DMS 273 (cell line): Measurements from ENCODE around the gene IRF6.

Source experiments
- DNase-seq: peaks from one replicate; lab custom pipeline; 2025; ENCODE audit not compliant: unreplicated experiment; lab: John Stamatoyannopoulos, UW

The IRF6 gene

GRCh38 chr1:209805875-209806760, at the start of gene IRF6:
IRF6 (minus strand) TSS chr1:209806142; CDS start chr1:209801413, 4,729 bp downstream.
- no peak for DNase-seq

GRCh38 chr1:209855623-209856022, 49.7 kb upstream of the IRF6 start:
- DNase-seq = peak; percentile 91

DNA sequence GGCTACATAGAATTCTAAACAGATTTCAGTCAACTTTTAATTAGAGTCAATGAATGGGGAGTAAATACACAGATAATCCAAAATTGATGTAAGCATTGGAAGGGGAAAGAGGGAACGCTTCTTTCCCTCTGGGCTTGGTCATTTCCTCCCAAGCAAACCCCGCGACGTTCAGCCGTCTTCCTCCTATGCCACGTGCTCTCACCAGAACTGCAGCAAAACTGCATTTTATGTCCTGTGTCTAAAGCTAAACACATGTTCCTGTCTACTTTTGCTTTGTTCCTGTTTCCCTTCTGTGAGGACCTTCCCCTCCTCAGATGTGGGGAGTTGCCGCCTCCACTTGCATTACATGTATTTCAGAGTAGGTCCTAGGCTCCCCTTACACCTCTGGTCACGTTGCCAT, 49.1 kb upstream of the IRF6 start:
- no peak for DNase-seq

GRCh38 chr1:209854196-209854595, 48.3 kb upstream of the IRF6 start:
- peak; percentile 83 for DNase-seq

DNA sequence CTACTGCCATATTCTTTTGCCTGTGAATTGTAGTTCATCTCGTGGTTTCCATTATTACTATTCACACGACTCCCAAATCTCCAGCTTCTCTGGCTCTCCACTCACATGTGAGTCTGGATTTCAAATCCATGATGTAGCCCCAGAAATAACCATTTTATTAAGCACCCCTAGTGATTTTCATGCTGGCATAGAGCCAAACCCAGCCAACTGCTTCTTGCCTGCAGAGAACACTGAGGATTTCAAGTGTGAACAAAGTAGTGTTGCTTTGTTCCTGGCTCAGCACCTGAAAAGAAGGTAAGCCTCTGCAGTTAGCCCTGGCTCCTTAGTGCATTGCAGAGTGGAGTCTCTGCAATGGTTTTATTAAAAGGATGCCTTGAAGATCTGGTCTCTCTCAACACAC, 47.7 kb upstream of the IRF6 start:
- DNase-seq = peak; percentile 49

DNA sequence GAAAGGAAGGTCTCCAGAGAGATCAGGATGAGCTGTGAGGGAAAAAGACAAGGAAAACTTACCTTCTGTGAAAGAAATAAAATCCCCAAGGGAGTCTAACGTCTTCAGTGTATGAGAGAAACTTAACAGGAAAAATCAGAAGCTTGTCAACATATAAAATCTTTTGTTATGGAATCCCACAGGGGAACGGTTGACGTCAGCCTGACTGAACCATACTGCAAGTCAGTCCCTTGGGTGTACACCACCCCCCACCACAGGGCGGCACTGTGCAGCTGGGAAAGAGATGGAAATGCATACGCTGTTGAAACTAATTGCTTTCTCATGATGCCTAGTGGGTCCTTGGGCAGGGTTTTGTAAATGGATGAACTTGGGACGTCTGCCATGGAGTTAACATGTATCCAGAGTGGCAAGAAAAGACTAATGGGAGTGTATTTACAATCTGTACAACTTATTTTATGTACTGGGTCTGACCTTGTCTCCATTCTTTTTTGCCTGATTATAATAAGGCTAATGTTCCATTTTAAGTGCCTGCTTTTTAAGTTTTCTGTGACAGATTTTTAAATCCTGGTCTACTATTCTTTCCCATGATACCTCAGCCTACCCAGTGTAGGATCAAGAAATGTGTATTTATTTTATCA, 44.5 kb upstream of the IRF6 start:
- DNase-seq = peak; percentile 93

DNA sequence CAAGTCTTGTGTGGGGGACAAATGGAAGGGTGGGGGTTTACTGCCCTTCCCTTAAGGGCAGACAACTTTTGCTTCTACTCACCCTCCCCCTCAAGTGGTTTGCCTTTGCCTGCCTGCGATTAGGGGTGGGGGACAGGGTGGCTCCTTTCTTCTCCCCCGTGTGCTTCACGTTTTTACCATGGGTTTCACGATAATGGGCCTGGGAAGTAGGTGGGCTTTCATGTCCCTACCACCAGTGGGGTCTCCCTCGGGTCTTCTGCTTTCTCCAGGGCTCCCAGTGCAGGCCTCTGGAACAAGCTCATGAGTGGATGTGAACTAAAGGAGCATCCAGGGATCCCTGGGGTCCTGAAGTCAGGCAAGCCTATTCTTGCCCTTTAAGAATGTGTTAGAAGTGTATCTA, 43.4 kb upstream of the IRF6 start:
- DNase-seq = no peak

- DNase-seq = no peak
These were observed 39.4 kb upstream of the IRF6 start for GRCh38 chr1:209845408-209845725.

- DNase-seq = no peak
These were observed 38.9 kb upstream of the IRF6 start for GRCh38 chr1:209844695-209845407.

DNA sequence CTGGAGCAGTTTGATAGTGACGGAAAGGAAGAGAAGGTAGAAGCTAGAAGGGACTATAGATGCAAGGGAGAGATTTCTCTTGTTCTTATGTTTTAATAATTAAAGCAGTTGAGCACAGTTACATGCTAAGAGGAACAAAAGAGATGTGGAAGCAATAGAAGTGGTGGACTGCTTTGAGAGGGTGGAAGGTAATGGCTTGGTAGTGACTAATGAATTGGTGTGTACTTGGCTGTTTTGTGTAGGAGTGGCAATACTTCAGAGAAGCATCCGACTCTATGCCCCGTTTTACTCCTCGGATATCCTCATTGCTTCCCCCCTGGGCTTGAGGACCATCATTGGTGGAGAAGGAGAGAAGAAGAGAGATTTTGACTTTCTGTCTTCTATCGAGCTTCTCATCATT, 34.7 kb upstream of the IRF6 start:
- DNase-seq = no peak

DNA sequence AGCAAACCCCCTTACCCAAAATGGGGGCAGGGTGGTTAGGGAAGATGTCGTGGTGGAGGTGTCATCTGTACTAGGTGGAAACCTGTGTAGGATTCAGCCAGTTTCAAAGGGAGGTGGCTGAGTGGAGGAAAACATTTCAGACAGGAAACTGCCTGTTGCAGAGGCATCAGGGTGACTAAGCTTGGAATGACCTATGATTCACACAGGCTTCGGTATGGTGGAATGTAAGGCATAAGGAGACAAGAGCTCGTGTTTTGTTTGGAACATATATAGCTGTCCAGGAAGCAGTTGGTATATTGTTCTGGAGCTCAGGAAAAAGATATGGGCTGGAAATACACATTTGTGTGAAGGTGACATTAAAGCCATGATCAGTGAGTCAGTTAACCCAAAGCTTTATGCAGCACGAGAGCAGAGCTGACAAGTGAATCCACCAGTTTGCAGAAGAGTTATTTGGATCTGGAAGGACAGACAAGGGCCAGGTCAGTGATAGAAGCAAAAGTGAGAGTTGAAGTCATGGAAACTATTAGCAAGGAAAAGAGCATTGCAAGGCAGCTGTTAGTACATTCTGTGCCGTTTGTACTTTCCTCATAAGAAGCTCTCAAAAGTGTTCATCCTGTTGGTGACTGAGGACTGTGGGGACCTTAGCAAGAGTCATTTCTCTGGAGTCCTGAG, 34.1 kb upstream of the IRF6 start:
- no peak for DNase-seq

GRCh38 chr1:209838537-209838936, 32.6 kb upstream of the IRF6 start:
- no peak for DNase-seq

DNA sequence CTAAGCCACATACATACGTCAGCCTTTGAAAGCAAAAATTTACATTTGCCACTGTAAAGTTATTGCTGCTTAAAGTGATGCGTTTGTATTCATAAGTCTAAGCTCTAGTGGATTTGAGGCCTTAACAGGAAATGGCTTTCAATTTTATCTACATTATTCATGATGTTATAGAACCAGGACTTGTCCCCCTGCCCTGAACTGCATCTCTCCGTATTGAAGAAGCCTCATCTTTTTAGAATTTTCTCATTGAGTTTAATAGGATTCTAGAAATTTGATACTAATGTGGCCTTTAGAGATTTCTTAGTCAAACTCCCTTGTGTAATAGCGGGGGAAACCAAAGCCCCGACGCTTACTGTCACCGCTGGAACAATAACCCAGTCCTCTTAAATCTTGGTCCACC, 31.7 kb upstream of the IRF6 start:
- no peak for DNase-seq

DNA sequence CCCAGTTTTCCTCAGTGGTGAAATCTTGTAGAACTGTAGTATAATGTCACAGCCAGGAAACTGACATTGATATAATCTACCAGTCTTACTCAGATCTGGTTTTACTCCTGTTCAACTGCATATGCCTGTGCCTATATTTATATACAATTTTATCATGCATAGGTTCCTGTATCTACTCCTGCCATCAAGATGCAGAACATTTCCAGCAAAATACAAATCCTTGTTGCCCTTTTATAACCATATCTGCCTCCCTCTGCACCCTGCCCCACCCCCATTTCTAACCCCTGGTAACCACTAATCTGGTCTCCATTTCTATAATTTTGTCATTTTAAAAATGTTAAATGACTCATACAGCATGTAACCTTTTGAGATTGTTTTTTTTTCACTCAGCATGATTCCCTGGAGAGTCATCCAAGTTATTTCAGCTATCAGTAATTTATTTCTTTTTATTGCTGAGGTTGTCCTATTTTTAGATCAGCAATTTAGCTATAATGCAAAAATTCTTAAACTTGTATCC, 29.9 kb upstream of the IRF6 start:
- DNase-seq = no peak

DNA sequence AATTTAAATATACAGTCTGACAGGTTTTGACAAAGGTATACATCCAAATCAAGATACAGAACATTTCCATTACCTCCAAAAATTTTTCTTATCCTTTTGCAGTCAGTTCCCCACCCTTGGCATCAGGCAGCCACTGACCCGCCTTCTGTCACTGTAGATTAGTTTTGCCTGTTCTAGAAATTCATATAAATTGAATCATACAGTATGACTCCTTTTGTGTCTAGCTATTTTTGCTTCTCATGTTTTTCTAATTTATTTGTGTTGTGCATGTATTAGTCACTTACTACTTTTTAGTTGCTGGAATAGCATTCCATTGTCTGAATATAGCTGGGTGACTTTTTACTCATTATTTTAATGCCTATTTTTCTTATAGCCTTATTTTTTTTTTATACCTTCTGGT, 25.7 kb upstream of the IRF6 start:
- DNase-seq = no peak

DNA sequence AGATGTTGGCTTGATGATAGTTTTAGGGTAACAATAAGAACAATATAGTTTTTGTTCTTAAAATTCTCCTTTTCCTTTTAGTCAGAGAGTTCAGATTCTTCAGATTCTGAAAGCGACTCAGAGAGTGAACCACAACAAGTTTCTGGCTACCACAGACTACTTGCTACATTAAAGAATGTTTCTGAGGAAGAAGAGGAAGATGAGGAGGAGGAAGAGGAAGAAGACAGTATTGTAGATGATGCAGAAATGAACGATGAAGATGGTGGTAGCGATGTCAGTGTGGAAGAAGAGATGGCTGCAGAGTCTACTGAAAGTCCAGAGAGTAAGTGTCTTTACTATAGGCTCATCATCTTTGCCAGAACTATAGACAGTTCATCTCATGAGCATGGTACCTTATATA, 24.8 kb upstream of the IRF6 start:
- DNase-seq = no peak

DNA sequence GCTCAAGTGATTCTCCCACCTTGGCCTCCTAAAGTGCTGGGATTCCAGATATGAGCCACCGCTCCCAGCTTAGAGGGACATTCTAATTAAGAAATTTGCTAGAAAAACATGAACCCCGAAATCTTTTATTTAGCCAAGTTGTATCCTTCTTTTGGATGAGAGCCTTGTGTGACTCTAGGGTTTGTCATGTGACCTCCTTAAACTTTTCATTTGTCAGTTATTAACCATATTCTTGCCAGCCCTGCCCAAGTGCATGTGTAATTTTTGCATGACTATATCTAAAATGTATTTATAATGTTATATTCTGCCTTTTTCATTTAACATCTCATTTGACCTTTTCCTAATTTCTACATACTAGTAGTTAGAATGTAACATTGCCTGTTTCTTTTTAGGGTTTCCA, 23.8 kb upstream of the IRF6 start:
- DNase-seq = no peak

GRCh38 chr1:209827384-209828262, 21.7 kb upstream of the IRF6 start, which contains the start of gene UTP25:
UTP25 (plus strand) TSS chr1:209827972; CDS start chr1:209828064, 92 bp downstream.
- DNase-seq = peak; percentile 99

- peak; percentile 86 for DNase-seq
These were observed 19.9 kb upstream of the IRF6 start for GRCh38 chr1:209825591-209826434.
